Kidney (tissue), 14 donors: ENCODE results near the gene SYNGR1. TPM values are rescaled to one million over a fixed set of nuclear protein-coding genes. Genes with fewer than 3 reads are reported as not detected.

ENCODE experiments used
- DNase-seq, 5 donors: peaks; one replicate each; pipeline ENCODE4 v3.0.0-alpha.2; 2013 to 2020
- FAIRE-seq: peaks from 2 replicates; lab custom pipeline; 2012; peaks lifted over from hg19 to GRCh38; lab: Jason Lieb, UNC
- H3K27ac ChIP-seq, 2 donors: one replicate each; pipeline ENCODE4 v1.7.0; 2013; ENCODE audit warnings: low read depth in 2 of 2, low read length in 2 of 2, inconsistent platforms in 1 of 2
- H3K27me3 ChIP-seq: one replicate; pipeline ENCODE4 v1.7.1; 2013; ENCODE audit warnings: low read length, inconsistent platforms; ENCODE audit not compliant: control insufficient read depth, insufficient read depth
- H3K36me3 ChIP-seq, 3 donors: one replicate each; pipeline versions ENCODE4 v1.7.0 to v1.7.1; 2013; ENCODE audit warnings: low read length in 3 of 3, control low read depth in 1 of 3, inconsistent platforms in 1 of 3; ENCODE audit not compliant: insufficient read depth in 3 of 3, control insufficient read depth in 2 of 3
- H3K4me1 ChIP-seq, 3 donors: one replicate each; pipeline versions ENCODE4 v1.7.0 to v1.7.1; 2013; ENCODE audit warnings: low read length in 3 of 3, inconsistent platforms in 1 of 3, low read depth in 1 of 3; ENCODE audit not compliant: control insufficient read depth in 2 of 3, insufficient read depth in 2 of 3
- H3K4me3 ChIP-seq, 3 donors: one replicate each; pipeline versions ENCODE4 v1.7.0 to v1.8.1; 2013; ENCODE audit warnings: low read length in 3 of 3, control low read depth in 1 of 3, inconsistent platforms in 1 of 3
- H3K9ac ChIP-seq, 3 donors: one replicate each; pipeline versions ENCODE4 v1.7.0 to v1.7.1; 2013; ENCODE audit warnings: low read length in 3 of 3, control low read depth in 1 of 3, inconsistent platforms in 1 of 3
- H3K9me3 ChIP-seq, 3 donors: one replicate each; pipeline versions ENCODE4 v1.7.0 to v1.7.1; 2013; ENCODE audit warnings: low read length in 3 of 3, control low read depth in 1 of 3, inconsistent platforms in 1 of 3; ENCODE audit not compliant: control insufficient read depth in 2 of 3, insufficient read depth in 1 of 3
- CTCF ChIP-seq: IDR thresholded peaks from 3 replicates; pipeline ENCODE4 v1.5.1; 2012; ENCODE audit warnings: mild to moderate bottlenecking, moderate library complexity, borderline replicate concordance; ENCODE audit not compliant: insufficient read depth; ENCODE audit errors: extremely low read depth
- intact Hi-C: fragments of 100-400 bp; cut with DNase I; formaldehyde crosslinking; loops from one replicate; pipeline ENCODE4 v1.11.1; 2022
- polyA plus RNA-seq: library from polyadenylated mRNA; stranded (reverse); fragments of 350-450 nt; fragmentation: Illumina TruSeq; extraction: RNeasy Lipid Tissue Mini Kit (QIAGEN cat#74804); gene quantifications from one replicate; pipeline ENCODE4 v1.2.3, GENCODE V29; 2014; ENCODE audit warnings: low read depth, low replicate concordance; ENCODE audit not compliant: insufficient read depth
- total RNA-seq: library from RNA; stranded (reverse); fragmentation: NEBNext Ultra II Directional; extraction: Animal tissue kit (Norgen Biotek cat#: 25700); gene quantifications from one replicate; pipeline ENCODE4 v1.2.1, GENCODE V29; 2021
- donor health status: control.
- donor health status: control.
- donor health status: control.
- donor health status: control.
- donor health status: control.
- donor health status: DM: yes; HTN: yes; CAD: no.
- donor health status: Normal renal cell carcinoma (clear cell type).

SYNGR1 gene
- total and polyA plus RNA-seq, 2 donors from 2014 or later = 21.5 to 43.0 TPM

GRCh38 chr22:39360242-39360641 is 10.5 kb downstream of the SYNGR1 start:
- no peaks in the 10 kb centered on the region for H3K36me3 ChIP-seq
- H3K4me1 ChIP-seq = no peaks in the 10 kb centered on the region
- no peak overlapping the region for H3K27ac ChIP-seq
- H3K4me3 ChIP-seq = no peak overlapping the region
- no peak for FAIRE-seq
- no peaks in the 10 kb centered on the region for H3K9me3 ChIP-seq
- no peak for DNase-seq
- no peak overlapping the region for H3K9ac ChIP-seq
- intact Hi-C loops = no loop called here
- TF ChIP-seq CTCF = no peak
- no peaks in the 10 kb centered on the region for H3K27me3 ChIP-seq

GRCh38 chr22:39360674-39361413 is 11.1 kb downstream of the SYNGR1 start:
- no peaks in the 10 kb centered on the region for H3K36me3 ChIP-seq
- no peak overlapping the region for H3K27ac ChIP-seq
- no peak overlapping the region for H3K4me3 ChIP-seq
- intact Hi-C loops = no loop called here
- FAIRE-seq (no peak), DNase-seq (peak in 1 of 5 donors; percentile 35)
- H3K27me3 ChIP-seq = no peaks in the 10 kb centered on the region
- no peak for TF ChIP-seq CTCF
- H3K9me3 ChIP-seq = no peaks in the 10 kb centered on the region
- no peaks in the 10 kb centered on the region for H3K4me1 ChIP-seq
- no peak overlapping the region for H3K9ac ChIP-seq

GRCh38 chr22:39361496-39361895 is 11.7 kb downstream of the SYNGR1 start:
- no peaks in the 10 kb centered on the region for H3K36me3 ChIP-seq
- DNase-seq (peak in 1 of 5 donors; percentile 36), FAIRE-seq (no peak)
- no peak overlapping the region for H3K9ac ChIP-seq
- no peaks in the 10 kb centered on the region for H3K9me3 ChIP-seq
- H3K4me1 ChIP-seq = no peaks in the 10 kb centered on the region
- H3K27me3 ChIP-seq = no peaks in the 10 kb centered on the region
- intact Hi-C loops = no loop called here
- H3K4me3 ChIP-seq = no peak overlapping the region
- no peak overlapping the region for H3K27ac ChIP-seq
- TF ChIP-seq CTCF = no peak

GRCh38 chr22:39362271-39362670 is 12.5 kb downstream of the SYNGR1 start:
- FAIRE-seq (no peak), DNase-seq (peak in 1 of 5 donors; percentile 43)
- Histone ChIP-seq H3K4me3 (no peak overlapping the region), H3K9me3 (no peaks in the 10 kb centered on the region), H3K36me3 (no peaks in the 10 kb centered on the region), H3K27me3 (no peaks in the 10 kb centered on the region), H3K27ac (no peak overlapping the region), H3K4me1 (no peaks in the 10 kb centered on the region), H3K9ac (no peak overlapping the region)
- no peak for TF ChIP-seq CTCF
- intact Hi-C loops = no loop called here
